DMS79 treated with DMSO at 0.1 percent for 48 hours (cell line): ENCODE data around the gene STAT3.
"Not testable (repeated sequence)": the region's sequence is repeated elsewhere in the genome, so short reads cannot be mapped to it uniquely, and the experiment has no call there.

Experiments used
- DNase-seq: peaks from one replicate; lab custom pipeline; 2025; lab: John Stamatoyannopoulos, UW

Gene STAT3

GRCh38 chr17:42277342-42277712, 110.9 kb downstream of the STAT3 start:
- peak; percentile 58 for DNase-seq

GRCh38 chr17:42276609-42277341, 111.5 kb downstream of the STAT3 start:
- peak; percentile 70 for DNase-seq

GRCh38 chr17:42276359-42276608, 112.0 kb downstream of the STAT3 start, which contains the start of gene STAT5B:
Gene STAT5B (minus strand): TSS chr17:42276391. CDS start chr17:42232127, 44,264 bp downstream.
- peak; percentile 42 for DNase-seq

- DNase-seq, result peak; percentile 53
Measured at GRCh38 chr17:42275527-42276358, 112.5 kb downstream of the STAT3 start.

- peak; percentile 45 for DNase-seq
Measured at GRCh38 chr17:42274812-42275526, 113.3 kb downstream of the STAT3 start.

GRCh38 chr17:42274253-42274542, 114.0 kb downstream of the STAT3 start:
- no peak for DNase-seq

GRCh38 chr17:42273474-42274252, 114.6 kb downstream of the STAT3 start:
- no peak for DNase-seq

- no peak for DNase-seq
Measured at GRCh38 chr17:42272162-42272907, 115.9 kb downstream of the STAT3 start.

GRCh38 chr17:42271779-42272035, 116.5 kb downstream of the STAT3 start:
- no peak for DNase-seq

- no peak for DNase-seq
Measured at GRCh38 chr17:42271006-42271778, 117.0 kb downstream of the STAT3 start.

- DNase-seq, result no peak
Measured at GRCh38 chr17:42270596-42270995, 117.6 kb downstream of the STAT3 start.

GRCh38 chr17:42270170-42270535, 118.1 kb downstream of the STAT3 start:
- no peak for DNase-seq

- no peak for DNase-seq
Measured at GRCh38 chr17:42268236-42268635, 120.0 kb downstream of the STAT3 start.

GRCh38 chr17:42266918-42267766, 121.1 kb downstream of the STAT3 start:
- no peak for DNase-seq

GRCh38 chr17:42266462-42266861, 121.8 kb downstream of the STAT3 start:
- no peak for DNase-seq

- not testable (repeated sequence) for DNase-seq
Measured at GRCh38 chr17:42264366-42264765, 123.9 kb downstream of the STAT3 start.
